HepG2 (cell line): ENCODE measurements around the gene SPAG9. TPM values are rescaled to one million over a fixed set of nuclear protein-coding genes. Genes with fewer than 3 reads are reported as not detected.
A peak's percentile ranks its signal among the peaks of the same experiment; 100 is the strongest.

ENCODE experiments used
- ATAC-seq: fragments of 200-7000 bp; cut with Tn5 transposase; 3 replicates; pipeline ENCODE4 v1.9.1; 2020; ENCODE audit warnings: mild to moderate bottlenecking, moderate library complexity
- BruUV-seq: library from RNA; stranded (reverse); fragments of 400-500 nt; replicated peaks from 2 replicates; lab custom pipeline; 2021; lab: Mats Ljungman, UMichigan
- CTCF ChIA-PET: fragments of 300-600 bp; formaldehyde crosslinking; extraction: SDS; loops from one replicate; lab custom pipeline; 2021; ENCODE audit warnings: low total read pairs, inconsistent platforms, low intra/inter-chr PET ratio; lab: Yijun Ruan, JAX
- POLR2A ChIA-PET: fragments of 350-600 bp; sonication (Branson Sonifier 250); formaldehyde crosslinking; loops from one replicate; lab custom pipeline; 2020; ENCODE audit warnings: antibody characterized with exemption, inconsistent platforms; lab: Yijun Ruan, JAX
- DNase-seq: peaks from one replicate; pipeline ENCODE4 v3.0.0-alpha.2; 2015; ENCODE audit warnings: low spot score
- FAIRE-seq: peaks from 3 replicates; lab custom pipeline; 2011; peaks lifted over from hg19 to GRCh38; lab: Jason Lieb, UNC
- H2AFZ ChIP-seq: one replicate; pipeline ENCODE4 v1.6.1; 2011; ENCODE audit warnings: low read length, inconsistent platforms
- H3K27ac ChIP-seq: fragments of 300-600 bp; 3 replicates; pipeline ENCODE4 v1.8.0; 2011; ENCODE audit warnings: mixed run types, mild to moderate bottlenecking, mixed read lengths, low read length, inconsistent platforms; ENCODE audit not compliant: insufficient read depth; ENCODE audit errors: extremely low read length
- H3K27me3 ChIP-seq, 2 experiments: fragments of 200-600 bp in 1 of 2; 2 replicates in 1 of 2; 3 replicates in 1 of 2; pipeline versions ENCODE4 v1.6.0 to v1.8.0; 2011; ENCODE audit warnings: low read length in 2 of 2, mild to moderate bottlenecking in 2 of 2, moderate library complexity in 2 of 2, inconsistent platforms in 1 of 2; ENCODE audit not compliant: insufficient read depth in 2 of 2, control insufficient read depth in 1 of 2
- H3K36me3 ChIP-seq, 2 experiments: fragments of 200-600 bp in 1 of 2; replicated peaks in 1 of 2; 2 replicates in 1 of 2; 3 replicates in 1 of 2; pipeline versions ENCODE4 v1.5.1 to v1.8.0; 2011; ENCODE audit warnings: low read length in 2 of 2, inconsistent platforms in 1 of 2; ENCODE audit not compliant: insufficient read depth in 2 of 2, control insufficient read depth in 1 of 2
- H3K4me1 ChIP-seq: 2 replicates; pipeline ENCODE4 v1.5.1; 2012; ENCODE audit warnings: low read length, inconsistent platforms; ENCODE audit not compliant: insufficient read depth
- H3K4me2 ChIP-seq: 2 replicates; pipeline ENCODE4 v1.6.0; 2011; ENCODE audit warnings: low read depth, low read length, inconsistent platforms
- H3K4me3 ChIP-seq, 3 experiments: fragments of 200-600 bp in 1 of 3; sonication (generic), shearing (Covaris generic) in 1 of 3; replicated peaks in 1 of 3; 2 replicates each; pipeline ENCODE4 v1.5.1; 2011 to 2016; ENCODE audit warnings: low read length in 3 of 3, inconsistent platforms in 2 of 3, low read depth in 2 of 3, mild to moderate bottlenecking in 2 of 3, control low read depth in 1 of 3, mixed read lengths in 1 of 3; ENCODE audit not compliant: insufficient read depth in 1 of 3
- H3K79me2 ChIP-seq: one replicate; pipeline ENCODE4 v1.6.1; 2011; ENCODE audit warnings: low read length, inconsistent platforms; ENCODE audit not compliant: insufficient read depth
- H3K9ac ChIP-seq: 2 replicates; pipeline ENCODE4 v1.6.0; 2011; ENCODE audit warnings: mild to moderate bottlenecking, low read depth, low read length, inconsistent platforms; ENCODE audit not compliant: insufficient read depth
- H3K9me3 ChIP-seq: 2 replicates; pipeline ENCODE4 v1.5.1; 2012; ENCODE audit warnings: mild to moderate bottlenecking, low read length
- H4K20me1 ChIP-seq: 2 replicates; pipeline ENCODE4 v1.6.0; 2011; ENCODE audit warnings: inconsistent platforms, mild to moderate bottlenecking, low read length, moderate library complexity; ENCODE audit not compliant: insufficient read depth
- HHEX ChIP-seq: IDR thresholded peaks from 2 replicates; pipeline ENCODE4 v1.6.1; 2016; ENCODE audit warnings: control low read depth
- HIVEP1 ChIP-seq: sonication (generic); formaldehyde crosslinking; IDR thresholded peaks from 2 replicates; pipeline ENCODE4 v1.4.0; 2020; ENCODE audit warnings: mild to moderate bottlenecking, missing genetic modification reagents
- HNF4G ChIP-seq, 2 experiments: sonication (generic) in 1 of 2; formaldehyde crosslinking in 1 of 2; IDR thresholded peaks; 2 replicates each; pipeline versions ENCODE4 v1.4.0 to v1.6.1; 2011 to 2020; ENCODE audit warnings: borderline replicate concordance in 2 of 2, low read depth in 2 of 2, mild to moderate bottlenecking in 2 of 2, low read length in 1 of 2, missing genetic modification reagents in 1 of 2, moderate library complexity in 1 of 2
- HOXA9 ChIP-seq: sonication (generic); formaldehyde crosslinking; IDR thresholded peaks from 2 replicates; pipeline ENCODE4 v1.8.1; 2022; ENCODE audit warnings: missing genetic modification reagents, mild to moderate bottlenecking, moderate library complexity, borderline replicate concordance
- IKZF4 ChIP-seq: sonication (generic); formaldehyde crosslinking; IDR thresholded peaks from 2 replicates; pipeline ENCODE4 v1.5.1; 2020; ENCODE audit warnings: borderline replicate concordance, mild to moderate bottlenecking, low read depth, missing genetic modification reagents; ENCODE audit errors: not compliant biosample characterization
- RFXAP ChIP-seq: sonication (generic); formaldehyde crosslinking; IDR thresholded peaks from 2 replicates; pipeline ENCODE4 v1.4.0; 2020; ENCODE audit warnings: missing genetic modification reagents, borderline replicate concordance
- SRSF9 ChIP-seq: fragments of 200-400 bp; formaldehyde crosslinking; IDR thresholded peaks from 2 replicates; pipeline ENCODE4 v1.6.1; 2018; ENCODE audit warnings: borderline replicate concordance, mild to moderate bottlenecking, low read depth, low read length; ENCODE audit not compliant: insufficient read depth, poor library complexity, severe bottlenecking
- ZNF331 ChIP-seq: sonication (generic); formaldehyde crosslinking; IDR thresholded peaks from 2 replicates; pipeline ENCODE4 v1.4.0; 2020; ENCODE audit warnings: missing genetic modification reagents
- ZNF572 ChIP-seq: sonication (generic); formaldehyde crosslinking; IDR thresholded peaks from 2 replicates; pipeline ENCODE4 v1.5.1; 2020; ENCODE audit warnings: mild to moderate bottlenecking, missing genetic modification reagents
- ZNF703 ChIP-seq: sonication (generic); formaldehyde crosslinking; IDR thresholded peaks from 2 replicates; pipeline ENCODE4 v1.5.1; 2020; ENCODE audit warnings: missing genetic modification reagents, mild to moderate bottlenecking, moderate library complexity, borderline replicate concordance
- ZNF709 ChIP-seq: sonication (generic); formaldehyde crosslinking; IDR thresholded peaks from 2 replicates; pipeline ENCODE4 v1.5.0; 2020; ENCODE audit warnings: mild to moderate bottlenecking, missing genetic modification reagents
- ZNF792 ChIP-seq: IDR thresholded peaks from 2 replicates; pipeline ENCODE4 v1.6.1; 2016
- WGBS: methylation state at CpG from one replicate; pipeline ENCODE4 v1.1.6; 2017; ENCODE audit warnings: low lambda C conversion rate; 5-methylcytosine and 5-hydroxymethylcytosine counted together
- in situ Hi-C: cut with HindIII; loops from 2 replicates; pipeline ENCODE4 v1.10.0; 2017; ENCODE audit warnings: low pct_unique_long_range_greater_than_20kb; ENCODE audit not compliant: extremely low pct_ligation_motif_present
- intact Hi-C: fragments of 100-400 bp; cut with micrococcal nuclease; formaldehyde crosslinking; loops from one replicate; pipeline ENCODE4 v1.10.0; 2022; ENCODE audit not compliant: unreplicated experiment
- polyA plus RNA-seq, 8 experiments: library from polyadenylated mRNA; depleted of rRNA in 3 of 8; stranded (reverse) in 7 of 8; unstranded in 1 of 8; fragments of >200 nt; fragmentation: Illumina TruSeq in 4 of 8; extraction: Trizol in 4 of 8; gene quantifications; 2 replicates each; pipeline versions ENCODE4 v1.2.1 to v1.2.3, GENCODE V29; 2011 to 2016; ENCODE audit warnings: low read depth in 4 of 8, missing spikeins in 1 of 8, mixed read lengths in 1 of 8; ENCODE audit not compliant: insufficient read depth in 1 of 8
- total RNA-seq, 5 experiments: library from RNA; depleted of rRNA; stranded (reverse); fragments of >200 nt; fragmentation: Illumina TruSeq; extraction: Trizol; gene quantifications; 2 replicates each; pipeline ENCODE4 v1.2.3, GENCODE V29; 2016; ENCODE audit warnings: low read depth in 1 of 5
- TF ChIP-seq, protein P1 (sequence below): sonication (generic); formaldehyde crosslinking; IDR thresholded peaks from 2 replicates; pipeline ENCODE4 v1.4.0; 2020; ENCODE audit warnings: mild to moderate bottlenecking, missing genetic modification reagents
- TF ChIP-seq, protein P2 (sequence below): sonication (generic); formaldehyde crosslinking; IDR thresholded peaks from 2 replicates; pipeline ENCODE4 v1.5.1; 2020; ENCODE audit warnings: mild to moderate bottlenecking, missing genetic modification reagents, borderline replicate concordance
- TF ChIP-seq, protein P3 (sequence below): sonication (generic); formaldehyde crosslinking; IDR thresholded peaks from 2 replicates; pipeline ENCODE4 v1.5.0; 2020; ENCODE audit warnings: missing genetic modification reagents

SPAG9 gene
- total and polyA plus RNA-seq, 2 of the 13 experiments (the other 11 are each of a cell fraction or from before 2014, with no cell fraction given) = 43.2 to 78.6 TPM

DNA sequence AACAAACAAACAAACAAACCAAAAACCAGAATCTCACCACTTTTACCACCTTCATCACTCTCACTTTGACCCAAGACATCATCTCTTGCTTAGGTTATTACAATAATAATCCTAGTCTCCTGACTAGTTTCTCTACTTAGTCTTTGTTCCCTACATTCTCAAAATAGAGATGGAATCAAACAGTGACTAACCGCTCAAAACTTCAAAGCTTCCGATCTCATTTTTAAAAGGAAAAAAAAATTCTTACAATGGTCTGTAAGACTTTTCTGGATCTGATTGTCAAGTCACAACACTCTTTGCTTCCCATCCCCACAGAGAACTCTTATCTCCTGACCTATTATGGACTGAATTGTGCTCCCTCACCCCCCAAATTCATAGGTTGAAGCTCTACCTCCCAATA is 60.9 kb downstream of the SPAG9 start:
- peaks cover 38% of the 10 kb centered on the region for H3K79me2 ChIP-seq
- FAIRE-seq = no peak
- intact Hi-C loops = loop anchor here (5.0 kb wide), 1 partner anchor 197 kb away; no protein-coding TSS in a partner anchor
- H3K4me2 ChIP-seq = no peak overlapping the region
- no peaks in the 10 kb centered on the region for H3K9me3 ChIP-seq
- peaks cover 22% of the 10 kb centered on the region for H3K4me1 ChIP-seq
- H4K20me1 ChIP-seq = peaks cover 5% of the 10 kb centered on the region; the same call in 1 of the 2 replicates
- 81% methylated on average over 2 of the region's 2 CpGs for WGBS
- H3K36me3 ChIP-seq = peaks cover 2 to 7% of the 10 kb centered on the region in 2 experiments; a peak in 1 of 5 replicates
- in situ Hi-C loops = loop anchor here (10.0 kb wide), 1 partner anchor 55 kb away; no protein-coding TSS in a partner anchor
- no peak overlapping the region for H3K9ac ChIP-seq
- no TSS peak for BruUV-seq
- DNase-seq = peak; percentile 12
- CTCF ChIA-PET = no interaction called here
- POLR2A ChIA-PET = no interaction called here
- no peak overlapping the region for H3K4me3 ChIP-seq
- H3K27ac ChIP-seq = no peak overlapping the region
- ATAC-seq = no peak
- H2AFZ ChIP-seq = no peak overlapping the region
- H3K27me3 ChIP-seq = no peaks in the 10 kb centered on the region
- no peak for TF ChIP-seq IKZF4 (CRISPR knock-in tag)
- no peak for TF ChIP-seq ZNF331
- TF ChIP-seq HIVEP1 = no peak
- TF ChIP-seq ZNF572 (CRISPR knock-in tag) = no peak
- no peak for TF ChIP-seq SRSF9
- TF ChIP-seq, protein P1, sequence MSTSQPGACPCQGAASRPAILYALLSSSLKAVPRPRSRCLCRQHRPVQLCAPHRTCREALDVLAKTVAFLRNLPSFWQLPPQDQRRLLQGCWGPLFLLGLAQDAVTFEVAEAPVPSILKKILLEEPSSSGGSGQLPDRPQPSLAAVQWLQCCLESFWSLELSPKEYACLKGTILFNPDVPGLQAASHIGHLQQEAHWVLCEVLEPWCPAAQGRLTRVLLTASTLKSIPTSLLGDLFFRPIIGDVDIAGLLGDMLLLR = no peak
- no peak for TF ChIP-seq ZNF792 (CRISPR knock-in tag)
- TF ChIP-seq, protein P2, sequence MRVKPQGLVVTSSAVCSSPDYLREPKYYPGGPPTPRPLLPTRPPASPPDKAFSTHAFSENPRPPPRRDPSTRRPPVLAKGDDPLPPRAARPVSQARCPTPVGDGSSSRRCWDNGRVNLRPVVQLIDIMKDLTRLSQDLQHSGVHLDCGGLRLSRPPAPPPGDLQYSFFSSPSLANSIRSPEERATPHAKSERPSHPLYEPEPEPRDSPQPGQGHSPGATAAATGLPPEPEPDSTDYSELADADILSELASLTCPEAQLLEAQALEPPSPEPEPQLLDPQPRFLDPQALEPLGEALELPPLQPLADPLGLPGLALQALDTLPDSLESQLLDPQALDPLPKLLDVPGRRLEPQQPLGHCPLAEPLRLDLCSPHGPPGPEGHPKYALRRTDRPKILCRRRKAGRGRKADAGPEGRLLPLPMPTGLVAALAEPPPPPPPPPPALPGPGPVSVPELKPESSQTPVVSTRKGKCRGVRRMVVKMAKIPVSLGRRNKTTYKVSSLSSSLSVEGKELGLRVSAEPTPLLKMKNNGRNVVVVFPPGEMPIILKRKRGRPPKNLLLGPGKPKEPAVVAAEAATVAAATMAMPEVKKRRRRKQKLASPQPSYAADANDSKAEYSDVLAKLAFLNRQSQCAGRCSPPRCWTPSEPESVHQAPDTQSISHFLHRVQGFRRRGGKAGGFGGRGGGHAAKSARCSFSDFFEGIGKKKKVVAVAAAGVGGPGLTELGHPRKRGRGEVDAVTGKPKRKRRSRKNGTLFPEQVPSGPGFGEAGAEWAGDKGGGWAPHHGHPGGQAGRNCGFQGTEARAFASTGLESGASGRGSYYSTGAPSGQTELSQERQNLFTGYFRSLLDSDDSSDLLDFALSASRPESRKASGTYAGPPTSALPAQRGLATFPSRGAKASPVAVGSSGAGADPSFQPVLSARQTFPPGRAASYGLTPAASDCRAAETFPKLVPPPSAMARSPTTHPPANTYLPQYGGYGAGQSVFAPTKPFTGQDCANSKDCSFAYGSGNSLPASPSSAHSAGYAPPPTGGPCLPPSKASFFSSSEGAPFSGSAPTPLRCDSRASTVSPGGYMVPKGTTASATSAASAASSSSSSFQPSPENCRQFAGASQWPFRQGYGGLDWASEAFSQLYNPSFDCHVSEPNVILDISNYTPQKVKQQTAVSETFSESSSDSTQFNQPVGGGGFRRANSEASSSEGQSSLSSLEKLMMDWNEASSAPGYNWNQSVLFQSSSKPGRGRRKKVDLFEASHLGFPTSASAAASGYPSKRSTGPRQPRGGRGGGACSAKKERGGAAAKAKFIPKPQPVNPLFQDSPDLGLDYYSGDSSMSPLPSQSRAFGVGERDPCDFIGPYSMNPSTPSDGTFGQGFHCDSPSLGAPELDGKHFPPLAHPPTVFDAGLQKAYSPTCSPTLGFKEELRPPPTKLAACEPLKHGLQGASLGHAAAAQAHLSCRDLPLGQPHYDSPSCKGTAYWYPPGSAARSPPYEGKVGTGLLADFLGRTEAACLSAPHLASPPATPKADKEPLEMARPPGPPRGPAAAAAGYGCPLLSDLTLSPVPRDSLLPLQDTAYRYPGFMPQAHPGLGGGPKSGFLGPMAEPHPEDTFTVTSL = no peak
- no peak for TF ChIP-seq HNF4G (IDR thresholded peaks at IDR 0.05; ENCODE audit: borderline replicate concordance, low read depth, low read length)
- no peak for TF ChIP-seq HNF4G (CRISPR knock-in tag; IDR thresholded peaks at IDR 0.05; ENCODE audit: borderline replicate concordance, low read depth)
- no peak for TF ChIP-seq HOXA9 (CRISPR knock-in tag)
- no peak for TF ChIP-seq RFXAP (CRISPR knock-in tag)
- TF ChIP-seq, protein P3, sequence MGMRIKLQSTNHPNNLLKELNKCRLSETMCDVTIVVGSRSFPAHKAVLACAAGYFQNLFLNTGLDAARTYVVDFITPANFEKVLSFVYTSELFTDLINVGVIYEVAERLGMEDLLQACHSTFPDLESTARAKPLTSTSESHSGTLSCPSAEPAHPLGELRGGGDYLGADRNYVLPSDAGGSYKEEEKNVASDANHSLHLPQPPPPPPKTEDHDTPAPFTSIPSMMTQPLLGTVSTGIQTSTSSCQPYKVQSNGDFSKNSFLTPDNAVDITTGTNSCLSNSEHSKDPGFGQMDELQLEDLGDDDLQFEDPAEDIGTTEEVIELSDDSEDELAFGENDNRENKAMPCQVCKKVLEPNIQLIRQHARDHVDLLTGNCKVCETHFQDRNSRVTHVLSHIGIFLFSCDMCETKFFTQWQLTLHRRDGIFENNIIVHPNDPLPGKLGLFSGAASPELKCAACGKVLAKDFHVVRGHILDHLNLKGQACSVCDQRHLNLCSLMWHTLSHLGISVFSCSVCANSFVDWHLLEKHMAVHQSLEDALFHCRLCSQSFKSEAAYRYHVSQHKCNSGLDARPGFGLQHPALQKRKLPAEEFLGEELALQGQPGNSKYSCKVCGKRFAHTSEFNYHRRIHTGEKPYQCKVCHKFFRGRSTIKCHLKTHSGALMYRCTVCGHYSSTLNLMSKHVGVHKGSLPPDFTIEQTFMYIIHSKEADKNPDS = no peak
- no peak for TF ChIP-seq ZNF709 (CRISPR knock-in tag)
- TF ChIP-seq ZNF703 (CRISPR knock-in tag) = no peak
- no peak for TF ChIP-seq HHEX (CRISPR knock-in tag)
